ENCODE measurements around the gene STK32C. TPM values are rescaled to one million over a fixed set of nuclear protein-coding genes. Genes with fewer than 3 reads are reported as not detected.

The STK32C gene
- total RNA-seq, 4 donors from 2014 or later: 5.0 to 8.9 (median 8.1) TPM

- no peak for TF ChIP-seq CTCF (IDR thresholded peaks at IDR 0.05)
- ATAC-seq (ENCODE audit: low FRiP score): no peak
- no peak for DNase-seq (ENCODE audit: low spot score)
Observed at GRCh38 chr10:132236161-132236560, 71.6 kb downstream of the STK32C start.

- no peak for ATAC-seq (ENCODE audit: low FRiP score)
Observed at GRCh38 chr10:132234860-132235259, 72.9 kb downstream of the STK32C start.

GRCh38 chr10:132233501-132234085 is 74.2 kb downstream of the STK32C start:
- DNase-seq (ENCODE audit: low spot score): no peak
- TF ChIP-seq CTCF (IDR thresholded peaks at IDR 0.05): no peak
- no peak for ATAC-seq (ENCODE audit: low FRiP score)

More at GRCh38 chr10:132234860-132235259, 72.9 kb downstream of the STK32C start:
- no peak for TF ChIP-seq CTCF (IDR thresholded peaks at IDR 0.05)
- DNase-seq (ENCODE audit: low spot score): no peak

- DNase-seq (ENCODE audit: low spot score) (no peak), ATAC-seq (ENCODE audit: low FRiP score) (no peak)
Observed at GRCh38 chr10:132232981-132233380, 74.8 kb downstream of the STK32C start.

GRCh38 chr10:132232023-132232951 is 75.5 kb downstream of the STK32C start:
- ATAC-seq (ENCODE audit: low FRiP score) (no peak), DNase-seq (ENCODE audit: low spot score) (no peak)
- no peak for TF ChIP-seq CTCF (IDR thresholded peaks at IDR 0.05)

More at GRCh38 chr10:132232981-132233380, 74.8 kb downstream of the STK32C start:
- no peak for TF ChIP-seq CTCF (IDR thresholded peaks at IDR 0.05)

- no peak for TF ChIP-seq CTCF (IDR thresholded peaks at IDR 0.05)
- DNase-seq (ENCODE audit: low spot score) (no peak), ATAC-seq (ENCODE audit: low FRiP score) (no peak)
Observed at GRCh38 chr10:132231656-132232022, 76.1 kb downstream of the STK32C start.

Data from omental fat pad (tissue), 4 donors.